BJ (cell line): ENCODE results near the gene MAT2A. TPM values are rescaled to one million over a fixed set of nuclear protein-coding genes. Genes with fewer than 3 reads are reported as not detected.

ENCODE experiments used
- CTCF ChIA-PET: fragments of 350-600 bp; formaldehyde crosslinking; extraction: SDS; loops from one replicate; lab custom pipeline; 2021; ENCODE audit warnings: antibody characterized with exemption, inconsistent platforms; lab: Yijun Ruan, JAX
- POLR2A ChIA-PET: fragments of 300-600 bp; sonication (Branson Sonifier 250); formaldehyde crosslinking; extraction: SDS; loops from one replicate; lab custom pipeline; 2021; ENCODE audit warnings: antibody characterized with exemption; lab: Charles Lee
- DNase-seq: peaks from one replicate; pipeline ENCODE4 v3.0.0-alpha.2; 2011; ENCODE audit warnings: low read depth
- H3K27me3 ChIP-seq: 2 replicates; pipeline ENCODE4 v1.6.0; 2011; ENCODE audit warnings: low read length; ENCODE audit not compliant: control insufficient read depth, insufficient read depth
- H3K36me3 ChIP-seq: 2 replicates; pipeline ENCODE4 v1.5.1; 2011; ENCODE audit warnings: low read length; ENCODE audit not compliant: control insufficient read depth, insufficient read depth
- H3K4me3 ChIP-seq: 2 replicates; pipeline ENCODE4 v1.5.1; 2011; ENCODE audit warnings: low read depth, mild to moderate bottlenecking, control low read depth, low read length
- polyA plus RNA-seq: library from polyadenylated mRNA; depleted of rRNA; stranded (reverse); fragments of >200 nt; gene quantifications from 2 replicates; pipeline ENCODE4 v1.2.3, GENCODE V29; 2011
- TF ChIP-seq, protein P1 (sequence below): IDR thresholded peaks from 2 replicates; pipeline ENCODE4 v1.5.1; 2011; ENCODE audit warnings: low read depth, mild to moderate bottlenecking, control low read depth, inconsistent platforms, low read length, moderate library complexity; ENCODE audit not compliant: insufficient read depth

MAT2A gene
- polyA plus RNA-seq, 1 experiment = 302 TPM

DNA sequence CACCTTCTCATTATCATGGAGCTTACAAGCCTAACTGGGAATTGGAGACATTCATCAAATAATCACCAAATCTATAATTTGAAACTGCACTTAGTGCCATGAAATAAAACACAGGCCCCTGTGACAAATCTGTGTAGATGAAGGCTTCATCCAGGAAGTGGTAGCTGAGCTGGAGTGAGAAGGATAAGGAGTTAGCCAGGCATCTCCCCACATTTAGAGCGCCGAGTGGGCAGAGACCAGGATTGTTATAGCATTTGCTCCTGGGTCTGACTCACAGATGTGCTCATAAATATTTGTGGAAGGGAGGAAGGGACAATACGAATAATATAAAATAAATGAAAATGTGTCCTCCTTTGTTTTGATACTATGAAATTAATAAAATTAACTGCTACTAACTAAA, 2.5 kb upstream of the MAT2A start:
- ChIA-PET CTCF (interaction anchor here (0.9 to 19.5 kb wide), 7 partner anchors 12 to 110 kb away, joined by 3 to 460 read pairs (median 6); partner anchors contain the start of gene SH2D6), POLR2A (no interaction called here)
- TF ChIP-seq, protein P1, sequence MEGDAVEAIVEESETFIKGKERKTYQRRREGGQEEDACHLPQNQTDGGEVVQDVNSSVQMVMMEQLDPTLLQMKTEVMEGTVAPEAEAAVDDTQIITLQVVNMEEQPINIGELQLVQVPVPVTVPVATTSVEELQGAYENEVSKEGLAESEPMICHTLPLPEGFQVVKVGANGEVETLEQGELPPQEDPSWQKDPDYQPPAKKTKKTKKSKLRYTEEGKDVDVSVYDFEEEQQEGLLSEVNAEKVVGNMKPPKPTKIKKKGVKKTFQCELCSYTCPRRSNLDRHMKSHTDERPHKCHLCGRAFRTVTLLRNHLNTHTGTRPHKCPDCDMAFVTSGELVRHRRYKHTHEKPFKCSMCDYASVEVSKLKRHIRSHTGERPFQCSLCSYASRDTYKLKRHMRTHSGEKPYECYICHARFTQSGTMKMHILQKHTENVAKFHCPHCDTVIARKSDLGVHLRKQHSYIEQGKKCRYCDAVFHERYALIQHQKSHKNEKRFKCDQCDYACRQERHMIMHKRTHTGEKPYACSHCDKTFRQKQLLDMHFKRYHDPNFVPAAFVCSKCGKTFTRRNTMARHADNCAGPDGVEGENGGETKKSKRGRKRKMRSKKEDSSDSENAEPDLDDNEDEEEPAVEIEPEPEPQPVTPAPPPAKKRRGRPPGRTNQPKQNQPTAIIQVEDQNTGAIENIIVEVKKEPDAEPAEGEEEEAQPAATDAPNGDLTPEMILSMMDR = no peak

DNA sequence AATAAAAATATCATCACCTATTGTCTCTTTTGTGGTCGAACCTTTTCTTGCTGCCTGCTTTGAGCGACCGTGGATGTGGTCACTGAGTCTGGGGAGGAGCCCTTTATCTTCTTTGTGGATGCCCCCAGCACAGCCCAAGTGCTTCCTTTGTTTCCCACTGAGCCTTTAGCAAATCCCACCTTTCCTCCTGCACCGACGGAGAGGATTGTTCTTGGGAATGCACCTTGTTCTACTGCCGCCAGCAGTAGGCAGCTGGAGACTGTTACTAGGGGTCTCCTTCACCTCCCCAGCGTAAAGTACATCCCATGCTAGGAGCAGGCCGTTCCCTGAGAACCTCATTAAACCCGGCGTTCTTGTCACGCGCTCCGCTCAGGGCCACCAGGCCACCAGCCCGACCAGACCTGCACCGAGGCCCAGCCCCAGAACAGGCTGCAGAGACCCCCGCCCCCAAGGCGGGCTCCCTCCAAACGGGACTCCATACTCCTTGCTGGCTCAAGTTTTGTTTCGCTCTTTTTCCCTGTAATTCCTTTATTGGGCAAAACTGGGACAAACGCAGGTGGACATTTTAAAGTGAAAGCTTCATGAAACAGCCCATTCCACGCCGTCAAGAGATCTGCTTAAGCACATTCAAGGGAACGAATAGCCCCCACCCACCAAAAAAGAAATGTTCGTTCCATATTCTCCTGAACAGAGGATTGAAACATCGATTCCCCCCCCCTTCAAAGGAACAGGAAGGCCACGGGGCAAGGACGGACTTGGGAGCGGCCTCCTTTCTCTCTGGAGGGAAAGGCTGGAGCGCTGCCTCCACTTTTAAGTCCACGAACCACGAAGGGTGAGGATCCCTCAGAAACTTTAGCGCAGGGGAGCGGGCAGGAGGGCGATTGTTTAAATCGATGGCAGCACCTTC, 1.1 kb upstream of the MAT2A start:
- CTCF ChIA-PET = interaction anchor here (0.9 to 19.5 kb wide), 8 partner anchors 13 to 111 kb away, joined by 3 to 460 read pairs (median 6); partner anchors contain the start of genes RNF181 and SH2D6
- DNase-seq = no peak

More for the DNA sequence above, 2.5 kb upstream of the MAT2A start:
- Histone ChIP-seq H3K4me3 (no peak overlapping the region), H3K27me3 (no peaks in the 10 kb centered on the region), H3K36me3 (no peaks in the 10 kb centered on the region)
- peak; percentile 56 for DNase-seq

DNA sequence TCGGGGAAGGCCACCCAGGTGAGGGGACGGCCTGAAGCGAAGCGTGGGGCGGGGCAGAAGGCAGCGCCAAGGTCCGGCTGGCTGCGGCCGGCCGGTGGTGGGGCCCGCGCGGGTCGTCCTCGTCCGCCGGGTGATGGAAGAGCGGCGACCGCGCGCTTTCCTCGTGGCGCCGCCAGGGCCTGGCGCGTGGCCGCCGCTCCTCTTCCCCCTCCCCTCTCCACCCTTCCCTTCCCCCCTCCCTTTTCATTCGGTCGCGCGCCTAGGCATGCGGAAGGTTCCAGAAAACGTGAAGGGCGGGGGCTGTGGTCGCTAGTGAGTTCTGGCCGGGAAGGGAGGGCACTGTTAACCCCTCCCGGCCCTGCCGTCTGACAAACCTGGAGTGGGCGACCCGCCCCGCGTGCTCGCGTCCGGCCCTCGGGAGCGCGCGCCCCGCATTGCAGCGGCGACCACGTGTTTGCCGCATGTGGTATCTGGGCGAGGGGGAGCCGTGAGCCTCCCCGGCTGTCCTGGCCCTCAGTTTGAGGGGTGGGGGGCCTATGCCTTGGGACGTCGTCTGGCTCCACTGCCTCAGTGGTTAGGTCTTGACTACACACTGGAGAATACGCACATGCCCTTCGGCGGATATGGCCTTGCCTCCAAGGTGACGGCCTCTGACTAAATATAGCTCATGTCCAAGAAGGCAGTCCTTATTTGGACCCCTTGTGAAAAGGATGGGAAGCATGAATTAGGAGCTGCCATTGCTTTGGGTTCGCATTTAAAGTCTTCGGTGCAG, 579 bp downstream of the MAT2A start:
- Histone ChIP-seq H3K36me3 (peaks cover 10% of the 10 kb centered on the region), H3K4me3 (peak overlapping the region; percentile 98), H3K27me3 (no peaks in the 10 kb centered on the region)
- POLR2A ChIA-PET = interaction anchor here (0.5 to 2.0 kb wide), 9 partner anchors 9 to 195 kb away, joined by 3 to 13 read pairs (median 5); no protein-coding TSS in a partner anchor
- no peak for DNase-seq
- TF ChIP-seq, protein P1 = no peak
- CTCF ChIA-PET = interaction anchor here (0.7 to 19.5 kb wide), 8 partner anchors 12 to 273 kb away, joined by 3 to 460 read pairs (median 4); partner anchors contain the start of gene SH2D6

More for the DNA sequence above, 1.1 kb upstream of the MAT2A start:
- POLR2A ChIA-PET = interaction anchor here (0.7 to 2.0 kb wide), 5 partner anchors 8 to 119 kb away, joined by 3 to 9 read pairs (median 6); partner anchors contain the start of gene SH2D6
- TF ChIP-seq, protein P1 = no peak
- H3K27me3 ChIP-seq = no peaks in the 10 kb centered on the region
- H3K4me3 ChIP-seq = peak overlapping the region; percentile 98
- peaks cover 10% of the 10 kb centered on the region for H3K36me3 ChIP-seq

DNA sequence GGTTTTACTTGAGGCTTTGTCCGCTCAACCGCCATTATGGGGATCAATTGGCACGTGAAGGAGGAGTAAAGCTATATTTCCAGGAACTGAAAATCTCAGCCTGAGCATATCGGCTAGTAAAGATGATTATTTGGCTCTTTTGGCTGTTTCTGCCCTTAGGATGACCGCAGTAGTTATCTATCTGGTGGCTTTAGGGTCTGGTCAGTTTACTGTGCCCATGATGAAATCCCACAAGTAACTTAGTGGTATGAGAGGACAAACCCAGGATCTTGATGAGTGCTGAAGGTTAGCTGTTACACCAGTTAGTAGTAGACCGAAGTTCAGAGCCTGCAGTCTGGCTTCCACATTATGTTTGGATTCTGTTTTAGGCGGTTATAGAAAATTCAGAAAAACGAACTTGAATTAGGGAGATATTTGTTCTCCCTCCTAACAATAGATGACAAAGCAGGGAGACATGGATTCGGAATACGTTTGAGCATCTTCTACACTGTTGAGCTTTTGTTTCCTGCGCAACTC, 1.2 kb downstream of the MAT2A start:
- peaks cover 11% of the 10 kb centered on the region for H3K36me3 ChIP-seq
- peak overlapping the region; percentile 98 for H3K4me3 ChIP-seq
- POLR2A ChIA-PET = interaction anchor here (0.7 to 2.0 kb wide), 6 partner anchors 8 to 126 kb away, joined by 4 to 6 read pairs (median 4); no protein-coding TSS in a partner anchor
- no peak for DNase-seq
- TF ChIP-seq, protein P1 = no peak
- CTCF ChIA-PET = interaction anchor here (0.7 to 19.5 kb wide), 6 partner anchors 11 to 274 kb away, joined by 3 to 460 read pairs (median 4); partner anchors contain the start of gene SH2D6
- H3K27me3 ChIP-seq = no peaks in the 10 kb centered on the region
